Measurements from ENCODE around the gene CACNA1B. TPM values are rescaled to one million over a fixed set of nuclear protein-coding genes. Genes with fewer than 3 reads are reported as not detected.
"Not testable (repeated sequence)": the region's sequence is repeated elsewhere in the genome, so short reads cannot be mapped to it uniquely, and the experiment has no call there.

CACNA1B gene
- total RNA-seq, 1 donor from 2014 or later: under 0.01 TPM

DNA sequence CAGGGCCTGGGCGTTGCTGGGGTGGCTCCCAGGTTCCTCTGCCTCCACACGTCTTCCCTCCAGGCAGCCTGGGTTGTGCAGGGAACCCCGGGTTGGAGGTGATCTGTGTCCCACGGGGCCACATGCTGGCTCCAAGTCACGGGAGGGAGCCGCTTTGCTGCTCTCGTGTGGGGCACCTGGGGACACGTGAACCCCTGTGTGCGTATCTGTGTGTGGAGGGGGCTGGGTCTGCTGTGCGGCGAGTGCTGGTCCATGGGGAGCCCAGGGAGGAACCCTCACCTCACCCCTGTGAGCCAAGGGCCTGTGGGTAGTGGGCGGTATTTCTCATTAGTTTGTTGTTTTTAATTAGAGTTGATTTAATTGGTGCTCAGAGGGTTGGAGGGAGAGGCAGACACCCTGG lies 7.5 kb downstream of the CACNA1B start:
- not testable (repeated sequence) for DNase-seq (ENCODE audit: low spot score)

DNA sequence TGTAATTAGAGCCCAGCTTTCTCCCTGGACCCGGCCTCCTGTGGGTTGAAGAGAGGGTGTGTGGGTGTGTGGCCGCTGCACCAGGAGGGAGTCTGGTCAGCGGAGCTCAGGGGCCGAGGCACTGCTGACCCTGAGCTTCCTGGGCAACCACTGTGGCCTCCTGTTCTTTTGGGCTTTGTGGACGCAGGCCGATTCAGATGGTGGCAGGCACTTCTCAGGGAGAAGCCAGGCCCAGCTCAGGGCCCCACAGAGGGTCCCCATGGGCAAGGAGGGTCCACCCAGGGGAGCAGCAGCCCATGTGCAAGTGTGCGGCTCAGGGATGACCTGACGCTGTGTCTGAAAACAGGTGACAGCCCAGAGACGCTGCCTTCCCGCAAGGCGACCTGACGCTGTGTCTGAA lies 11.0 kb downstream of the CACNA1B start:
- not testable (repeated sequence) for DNase-seq (ENCODE audit: low spot score)

- not testable (repeated sequence) for DNase-seq (ENCODE audit: low spot score)
Observed at GRCh38 chr9:137889966-137890365, 12.4 kb downstream of the CACNA1B start.

- DNase-seq (ENCODE audit: low spot score): not testable (repeated sequence)
Observed at GRCh38 chr9:137890768-137891587, 13.4 kb downstream of the CACNA1B start.

DNA sequence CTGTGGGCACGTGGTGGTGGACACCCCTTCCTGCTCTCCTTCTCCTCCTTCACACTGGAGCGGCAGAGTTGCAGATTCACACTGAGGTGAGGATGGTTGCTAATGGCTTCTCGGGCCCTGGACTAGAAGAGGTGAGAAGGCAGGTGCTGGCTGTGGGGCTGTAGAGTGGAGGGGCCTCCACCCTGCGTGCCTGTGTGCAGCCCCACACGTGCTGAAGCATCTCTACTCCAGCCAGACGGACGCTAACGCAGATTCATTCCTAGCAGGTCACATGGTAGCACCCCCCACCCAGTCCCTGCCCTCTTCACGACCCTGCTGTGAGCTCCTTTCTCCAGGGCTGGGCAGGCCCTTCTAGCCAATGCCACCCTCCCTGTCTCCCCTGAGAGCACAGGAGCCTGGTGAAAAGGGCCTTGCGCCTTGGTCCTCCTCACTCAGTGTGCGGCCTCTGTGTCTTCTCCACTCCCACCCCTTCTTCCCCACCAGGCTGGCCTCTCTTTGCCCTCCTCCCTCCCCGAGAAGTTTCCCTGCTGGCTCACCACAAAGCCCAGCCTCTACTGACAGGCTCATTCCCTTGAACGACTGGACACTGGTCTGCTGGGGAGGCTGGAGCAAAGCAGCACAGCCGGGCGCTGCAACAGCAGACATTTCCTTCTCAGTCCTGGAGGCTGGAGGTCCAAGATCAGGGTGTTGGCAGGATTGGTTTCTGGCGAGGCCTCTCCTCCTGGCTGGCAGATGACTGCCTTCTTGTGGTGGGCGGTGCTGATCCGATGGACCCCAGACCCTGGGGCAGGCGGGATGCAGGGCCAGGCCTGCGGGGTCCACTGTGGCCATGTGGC lies 14.2 kb downstream of the CACNA1B start:
- no peak for DNase-seq (ENCODE audit: low spot score)

GRCh38 chr9:137892424-137893191 lies 15.0 kb downstream of the CACNA1B start:
- no peak for DNase-seq (ENCODE audit: low spot score)

DNA sequence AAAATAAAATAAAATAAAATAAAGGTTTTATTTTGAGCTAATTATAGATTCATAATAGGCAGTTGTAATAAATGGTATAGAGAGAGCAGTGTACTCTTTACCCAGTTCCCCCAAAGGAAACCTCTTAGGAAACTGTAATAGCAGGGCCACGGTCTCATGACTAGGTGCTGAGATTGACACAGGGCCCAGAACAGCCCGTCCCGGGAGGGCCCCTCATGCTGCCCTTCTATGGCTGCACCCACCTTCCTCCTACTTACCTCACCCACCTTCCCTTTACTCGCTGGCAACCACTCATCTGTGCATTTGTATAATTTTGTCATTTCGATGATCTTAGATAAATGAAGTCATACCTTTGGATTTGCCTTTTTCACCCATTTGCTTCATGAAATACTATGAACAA lies 16.1 kb downstream of the CACNA1B start:
- no peak for DNase-seq (ENCODE audit: low spot score)

DNA sequence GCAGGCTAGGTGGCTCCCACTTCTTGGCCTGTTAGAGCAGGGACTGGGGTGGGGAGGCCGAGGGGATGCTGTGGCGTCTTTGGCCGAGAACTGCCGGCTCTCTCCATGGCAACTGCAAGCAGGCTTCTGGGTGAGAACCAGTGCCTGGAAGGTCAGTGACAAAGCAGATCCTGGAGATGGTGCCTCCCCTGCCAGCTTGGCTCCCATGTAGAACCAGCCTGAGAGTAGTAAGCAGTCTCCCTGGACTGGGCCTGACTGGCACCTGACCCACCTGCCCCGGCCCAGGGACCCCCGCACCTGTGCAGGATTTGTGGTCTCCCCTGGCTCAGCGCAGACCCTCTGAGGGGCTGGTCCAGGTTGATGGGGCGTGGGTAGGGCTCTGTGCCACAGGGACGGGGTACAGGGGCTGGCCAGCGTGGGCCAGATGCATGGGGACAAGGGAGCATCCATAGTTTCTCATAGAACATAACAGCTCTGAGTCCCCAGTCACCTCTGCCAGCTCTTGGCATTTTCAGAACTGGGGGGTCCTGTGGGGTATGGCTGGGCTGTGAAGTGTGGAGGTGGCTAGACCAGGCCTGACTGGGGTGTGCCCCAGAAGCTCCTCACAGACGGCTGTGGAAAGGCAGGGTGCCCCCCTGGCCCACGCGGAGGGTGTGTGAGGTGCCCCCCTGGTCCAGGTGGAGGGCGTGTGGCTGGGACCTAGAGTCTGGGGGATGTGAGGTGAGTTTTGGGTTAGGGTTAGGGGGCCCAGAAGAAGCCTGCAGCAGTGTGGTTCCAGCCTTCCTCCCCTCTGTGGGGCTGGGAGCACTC lies 22.2 kb downstream of the CACNA1B start:
- DNase-seq (ENCODE audit: low spot score): no peak

DNA sequence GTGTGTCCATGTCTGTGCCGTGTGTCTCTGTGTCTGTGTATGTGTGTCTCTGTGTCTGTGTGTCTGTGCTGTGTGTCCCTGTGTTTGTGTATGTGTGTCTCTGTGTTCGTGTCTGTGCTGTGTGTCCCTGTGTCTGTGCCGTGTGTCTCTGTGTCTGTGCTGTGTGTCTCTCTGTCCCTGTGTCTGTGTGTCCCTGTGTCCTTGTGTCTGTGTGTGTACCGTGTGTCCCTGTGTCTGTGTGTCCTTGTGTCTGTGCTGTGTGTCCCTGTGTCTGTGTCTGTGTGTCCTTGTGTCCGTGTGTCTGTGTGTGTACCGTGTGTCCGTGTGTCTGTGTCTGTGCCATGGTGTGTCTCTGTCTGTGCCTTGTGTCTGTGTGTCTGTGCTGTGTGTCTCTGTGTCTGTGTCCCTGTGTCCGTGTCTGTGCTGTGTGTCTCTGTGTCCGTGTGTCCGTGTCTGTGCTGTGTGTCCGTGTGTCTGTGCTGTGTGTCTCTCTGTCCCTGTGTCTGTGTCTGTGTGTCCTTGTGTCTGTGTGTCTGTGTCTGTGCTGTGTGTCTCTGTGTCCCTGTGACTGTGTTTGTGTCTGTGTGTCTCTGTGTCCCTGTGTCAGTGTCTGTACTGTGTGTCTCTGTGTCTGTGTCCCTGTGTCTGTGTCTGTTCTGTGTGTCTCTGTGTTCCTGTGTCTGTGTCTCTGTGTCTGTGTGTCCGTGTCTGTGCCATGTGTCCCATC lies 23.2 kb downstream of the CACNA1B start:
- DNase-seq (ENCODE audit: low spot score): no peak

DNA sequence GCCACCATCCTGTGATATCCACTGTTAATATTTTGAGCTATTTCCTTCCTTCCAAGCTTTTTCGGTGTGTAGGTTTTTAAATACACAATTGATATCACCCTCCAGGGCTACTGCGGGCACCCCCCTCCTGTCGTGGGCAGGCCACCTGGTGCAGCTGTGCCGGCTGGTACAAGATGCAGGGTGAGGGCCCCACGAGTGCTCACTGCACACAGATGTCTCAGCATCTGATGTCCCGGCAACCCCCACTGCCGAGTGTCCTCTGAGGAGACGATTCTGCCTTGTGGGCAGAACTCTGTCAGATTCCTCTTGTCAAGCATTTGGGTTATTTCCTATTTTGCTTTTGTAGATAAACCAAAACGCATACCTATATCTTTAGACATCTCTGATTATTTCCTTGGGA lies 25.1 kb downstream of the CACNA1B start:
- no peak for DNase-seq (ENCODE audit: low spot score)

GRCh38 chr9:137905740-137906139 lies 28.2 kb downstream of the CACNA1B start:
- DNase-seq (ENCODE audit: low spot score): no peak

GRCh38 chr9:137907776-137908175 lies 30.2 kb downstream of the CACNA1B start:
- DNase-seq (ENCODE audit: low spot score): no peak

DNA sequence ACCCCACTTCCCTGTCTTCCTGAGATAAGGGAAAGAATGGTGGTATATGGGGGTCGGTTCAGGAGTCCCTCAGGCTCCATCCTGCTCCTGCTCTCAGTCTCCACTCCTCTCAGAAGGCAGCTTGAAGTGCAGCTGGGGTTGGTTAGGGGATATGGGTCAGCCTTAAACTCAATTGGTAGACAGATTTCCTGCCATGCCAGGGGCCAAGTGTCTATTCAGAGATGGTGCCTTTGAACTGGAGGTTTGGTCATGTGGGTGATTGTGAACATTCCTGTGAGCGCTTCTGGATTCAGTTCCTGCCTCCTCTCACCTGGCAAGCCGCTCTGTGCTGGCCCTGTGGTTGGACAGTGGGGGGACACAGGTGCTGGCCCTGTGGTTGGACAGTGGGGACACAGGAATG lies 35.1 kb downstream of the CACNA1B start:
- no peak for DNase-seq (ENCODE audit: low spot score)

GRCh38 chr9:137913132-137913531 lies 35.5 kb downstream of the CACNA1B start:
- DNase-seq (ENCODE audit: low spot score): no peak

GRCh38 chr9:137913771-137914767 lies 36.5 kb downstream of the CACNA1B start:
- no peak for DNase-seq (ENCODE audit: low spot score)

- DNase-seq (ENCODE audit: low spot score): no peak
Observed at GRCh38 chr9:137916540-137916939, 39.0 kb downstream of the CACNA1B start.

- no peak for DNase-seq (ENCODE audit: low spot score)
Observed at GRCh38 chr9:137917116-137917515, 39.5 kb downstream of the CACNA1B start.

- DNase-seq (ENCODE audit: low spot score): no peak
Observed at GRCh38 chr9:137917795-137918194, 40.2 kb downstream of the CACNA1B start.

Data from umbilical cord (tissue), 2 donors.